Choroid plexus epithelial cell (primary cell): Measurements from ENCODE around the gene CNN2.

ENCODE experiments used
- DNase-seq: peaks from one replicate; pipeline ENCODE4 v3.0.0-alpha.2; 2010; ENCODE audit warnings: low read depth
- H3K4me3 ChIP-seq: 2 replicates; pipeline ENCODE4 v1.5.1; 2011; ENCODE audit warnings: low read depth, mild to moderate bottlenecking, control low read depth, low read length, moderate library complexity
- TF ChIP-seq, protein P1 (sequence below): conservative IDR thresholded peaks from 2 replicates; pipeline ENCODE4 v1.5.1; 2011; ENCODE audit warnings: low read depth, mild to moderate bottlenecking, control low read depth, inconsistent platforms, low read length, moderate library complexity

The CNN2 gene

DNA sequence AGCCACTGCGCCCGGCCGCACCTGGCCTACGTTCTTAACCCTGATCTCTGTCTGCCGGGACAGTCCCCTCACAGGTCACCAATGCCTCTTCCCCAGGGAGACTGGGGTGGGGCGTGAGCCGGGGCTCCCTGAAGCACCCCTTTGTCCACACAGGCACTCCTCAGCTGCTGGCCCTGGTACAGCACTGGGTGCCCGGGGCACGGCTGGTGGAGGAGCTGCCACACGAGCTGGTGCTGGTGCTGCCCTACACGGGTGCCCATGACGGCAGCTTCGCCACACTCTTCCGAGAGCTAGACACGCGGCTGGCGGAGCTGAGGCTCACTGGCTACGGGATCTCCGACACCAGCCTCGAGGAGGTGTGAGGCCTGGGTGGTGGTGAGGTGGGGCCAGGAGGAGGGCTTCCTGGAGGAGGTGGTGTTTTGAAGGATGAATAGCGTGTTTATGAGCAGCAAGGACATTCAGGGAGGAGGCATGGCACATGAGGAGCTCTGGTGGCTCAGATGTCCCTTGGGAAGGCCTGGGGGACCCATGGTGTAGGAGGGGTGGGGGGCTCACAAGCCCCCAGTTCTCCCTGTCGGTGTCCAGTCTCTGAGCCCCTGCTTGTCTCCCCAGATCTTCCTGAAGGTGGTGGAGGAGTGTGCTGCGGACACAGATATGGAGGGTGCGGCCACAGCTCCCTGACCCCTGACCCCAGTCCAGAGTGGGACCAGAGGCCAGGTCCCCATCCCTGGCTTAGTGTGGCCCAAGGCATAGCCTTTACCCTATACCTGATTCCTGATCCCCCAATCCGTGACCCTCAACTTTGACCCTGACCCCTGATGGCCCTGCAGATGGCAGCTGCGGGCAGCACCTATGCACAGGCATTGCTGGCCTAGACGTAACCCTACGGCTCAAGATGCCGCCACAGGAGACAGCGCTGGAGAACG is 27.0 kb downstream of the CNN2 start:
- H3K4me3 ChIP-seq: no peak overlapping the region
- TF ChIP-seq, protein P1, sequence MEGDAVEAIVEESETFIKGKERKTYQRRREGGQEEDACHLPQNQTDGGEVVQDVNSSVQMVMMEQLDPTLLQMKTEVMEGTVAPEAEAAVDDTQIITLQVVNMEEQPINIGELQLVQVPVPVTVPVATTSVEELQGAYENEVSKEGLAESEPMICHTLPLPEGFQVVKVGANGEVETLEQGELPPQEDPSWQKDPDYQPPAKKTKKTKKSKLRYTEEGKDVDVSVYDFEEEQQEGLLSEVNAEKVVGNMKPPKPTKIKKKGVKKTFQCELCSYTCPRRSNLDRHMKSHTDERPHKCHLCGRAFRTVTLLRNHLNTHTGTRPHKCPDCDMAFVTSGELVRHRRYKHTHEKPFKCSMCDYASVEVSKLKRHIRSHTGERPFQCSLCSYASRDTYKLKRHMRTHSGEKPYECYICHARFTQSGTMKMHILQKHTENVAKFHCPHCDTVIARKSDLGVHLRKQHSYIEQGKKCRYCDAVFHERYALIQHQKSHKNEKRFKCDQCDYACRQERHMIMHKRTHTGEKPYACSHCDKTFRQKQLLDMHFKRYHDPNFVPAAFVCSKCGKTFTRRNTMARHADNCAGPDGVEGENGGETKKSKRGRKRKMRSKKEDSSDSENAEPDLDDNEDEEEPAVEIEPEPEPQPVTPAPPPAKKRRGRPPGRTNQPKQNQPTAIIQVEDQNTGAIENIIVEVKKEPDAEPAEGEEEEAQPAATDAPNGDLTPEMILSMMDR: no peak
- DNase-seq: no peak

- no peak overlapping the region for H3K4me3 ChIP-seq
- no peak for DNase-seq
- TF ChIP-seq, protein P1: no peak
Measured at GRCh38 chr19:1054102-1055027, 28.0 kb downstream of the CNN2 start.

- H3K4me3 ChIP-seq: no peak overlapping the region
- TF ChIP-seq, protein P1: no peak
- DNase-seq: no peak
Measured at GRCh38 chr19:1055028-1055425, 28.6 kb downstream of the CNN2 start.

DNA sequence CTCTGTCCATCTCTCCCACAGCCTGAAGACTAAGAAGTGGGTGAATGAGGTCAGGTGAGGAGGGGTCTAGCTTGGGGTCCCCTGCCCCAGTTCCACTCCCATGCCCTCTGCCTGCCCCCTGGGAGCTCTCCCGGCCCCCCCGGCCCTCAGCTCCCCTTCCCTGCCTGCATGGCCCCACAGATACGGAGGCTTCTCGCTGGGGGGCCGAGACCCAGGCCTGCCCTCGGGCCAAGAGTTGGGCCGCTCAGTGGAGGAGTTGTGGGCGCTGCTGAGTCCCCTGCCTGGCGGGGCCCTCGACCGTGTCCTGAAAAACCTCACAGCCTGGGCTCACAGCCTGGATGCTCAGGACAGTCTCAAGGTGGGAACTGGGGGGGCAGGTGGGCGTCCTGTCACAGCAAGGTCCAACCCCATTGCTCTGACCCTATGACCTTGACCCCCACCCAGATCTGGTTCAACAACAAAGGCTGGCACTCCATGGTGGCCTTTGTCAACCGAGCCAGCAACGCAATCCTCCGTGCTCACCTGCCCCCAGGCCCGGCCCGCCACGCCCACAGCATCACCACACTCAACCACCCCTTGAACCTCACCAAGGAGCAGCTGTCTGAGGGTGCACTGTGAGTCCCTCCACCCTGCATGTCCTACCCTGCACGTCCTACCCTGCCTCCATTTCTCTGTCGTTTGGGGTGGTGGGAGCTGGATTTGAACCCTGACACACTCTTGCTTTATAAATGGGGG is 29.6 kb downstream of the CNN2 start:
- TF ChIP-seq, protein P1: no peak
- no peak overlapping the region for H3K4me3 ChIP-seq
- no peak for DNase-seq

DNA sequence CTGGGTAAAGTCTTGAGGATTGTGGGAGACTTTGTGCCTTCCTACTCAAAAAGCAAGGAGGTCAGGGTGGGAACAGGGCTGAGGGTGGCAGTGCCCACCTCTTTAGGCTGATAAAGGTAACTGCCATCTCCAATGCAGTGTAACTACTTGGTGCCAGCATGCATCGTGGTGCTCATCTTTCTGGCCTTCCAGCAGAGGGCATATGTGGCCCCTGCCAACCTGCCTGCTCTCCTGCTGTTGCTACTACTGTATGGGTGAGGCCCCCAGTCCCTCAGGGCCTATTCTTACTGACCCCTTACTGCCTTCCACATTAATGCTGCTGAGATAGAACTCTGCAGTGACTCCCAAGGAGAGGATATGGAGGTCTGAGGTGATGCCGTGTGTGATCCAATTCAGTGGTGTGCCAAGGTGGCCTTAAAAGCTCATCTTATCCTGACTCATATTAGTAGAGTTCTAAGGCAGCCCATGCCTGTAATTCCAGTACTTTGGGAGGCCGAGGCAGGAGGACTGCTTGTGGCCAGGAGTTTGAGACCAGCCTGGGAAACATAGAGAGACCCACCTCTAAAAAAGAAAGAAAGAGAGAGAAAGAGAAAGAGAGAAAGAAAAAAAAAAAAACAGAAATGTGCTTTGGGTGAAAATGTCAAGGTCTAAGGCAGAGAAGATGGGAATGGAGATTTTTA is 30.9 kb downstream of the CNN2 start:
- TF ChIP-seq, protein P1: no peak
- H3K4me3 ChIP-seq: no peak overlapping the region
- peak; percentile 70 for DNase-seq

DNA sequence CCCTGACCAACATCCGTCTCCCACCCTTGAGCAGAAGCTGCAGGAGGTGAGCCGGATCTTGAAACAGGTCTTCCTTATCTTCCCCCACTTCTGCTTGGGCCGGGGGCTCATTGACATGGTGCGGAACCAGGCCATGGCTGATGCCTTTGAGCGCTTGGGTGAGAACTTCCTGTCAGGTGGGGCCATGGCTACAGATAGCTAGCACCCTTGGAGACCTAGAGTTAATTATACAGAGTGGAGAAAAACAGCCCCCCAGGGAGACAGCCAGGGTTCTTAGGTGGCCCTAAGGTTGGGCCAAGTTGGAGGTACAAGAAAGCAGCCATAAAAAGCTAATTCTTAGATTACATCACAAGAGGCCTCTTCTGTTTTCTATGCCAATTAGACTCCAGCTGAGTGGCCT is 31.7 kb downstream of the CNN2 start:
- no peak overlapping the region for H3K4me3 ChIP-seq
- TF ChIP-seq, protein P1: no peak
- no peak for DNase-seq
